Gastrocnemius medialis (tissue), 4 donors: ENCODE data around the gene ZNF613. TPM values are rescaled to one million over a fixed set of nuclear protein-coding genes. Genes with fewer than 3 reads are reported as not detected.
"Not testable (repeated sequence)": the region's sequence is repeated elsewhere in the genome, so short reads cannot be mapped to it uniquely, and the experiment has no call there.

Experiments
- ATAC-seq, 2 donors: fragments of 150-250 bp; one replicate each; pipeline ENCODE4 v1.9.1; 2016
- DNase-seq, 2 donors: peaks; one replicate each; pipeline ENCODE4 v3.0.0-alpha.2; 2019
- H3K27ac ChIP-seq, 4 donors: fragments of 200-600 bp; sonication (generic); 1 replicate in 1 of 4; 2 replicates in 3 of 4; pipeline ENCODE4 v1.5.1; 2016 to 2018; ENCODE audit warnings: mild to moderate bottlenecking in 2 of 4, moderate library complexity in 1 of 4
- H3K27me3 ChIP-seq, 3 donors: fragments of 200-600 bp; sonication (generic) in 2 of 3; 1 replicate in 1 of 3; 2 replicates in 2 of 3; pipeline versions ENCODE4 v1.5.1 to v1.6.0; 2016 to 2019; ENCODE audit warnings: mild to moderate bottlenecking in 1 of 3, moderate library complexity in 1 of 3
- H3K36me3 ChIP-seq, 2 donors: fragments of 200-600 bp; sonication (generic) in 1 of 2; one replicate each; pipeline ENCODE4 v1.5.1; 2017 to 2018
- H3K4me1 ChIP-seq, 2 donors: fragments of 200-600 bp; sonication (generic) in 1 of 2; one replicate each; pipeline ENCODE4 v1.5.1; 2016 to 2017; ENCODE audit warnings: mild to moderate bottlenecking in 2 of 2
- H3K4me3 ChIP-seq, 4 donors: fragments of 200-600 bp; sonication (generic) in 3 of 4; 1 replicate in 1 of 4; 2 replicates in 3 of 4; pipeline ENCODE4 v1.5.1; 2016 to 2019; ENCODE audit warnings: mild to moderate bottlenecking in 2 of 4
- H3K9me3 ChIP-seq, 3 donors: fragments of 200-600 bp; sonication (generic) in 2 of 3; 1 replicate in 1 of 3; 2 replicates in 2 of 3; pipeline ENCODE4 v1.5.1; 2016 to 2019
- POLR2A ChIP-seq, 2 donors: fragments of 450-650 bp; IDR thresholded peaks; one replicate each; pipeline ENCODE4 v1.6.1; 2017; ENCODE audit warnings: antibody characterized with exemption in 2 of 2, mild to moderate bottlenecking in 2 of 2, moderate library complexity in 2 of 2
- in situ Hi-C, 4 donors: fragments of 200-750 bp; cut with MboI; loops; one replicate each; pipeline versions ENCODE4 v1.15.0 to v1.8.0; 2017; ENCODE audit warnings: low sequenced_read_pairs in 4 of 4
- intact Hi-C: fragments of 100-400 bp; cut with DNase I; formaldehyde crosslinking; loops from one replicate; pipeline ENCODE4 v1.15.1; 2023; ENCODE audit warnings: low total_unique reads
- total RNA-seq, 4 donors: library from RNA; depleted of rRNA; stranded (reverse); fragments of >200 nt; gene quantifications; one replicate each; pipeline versions ENCODE4 v1.1.0 to v1.2.3, GENCODE V29; 2016
- TF ChIP-seq, protein P1 (sequence below), 5 experiments: fragments of 450-650 bp in 3 of 5; fragments of 200-600 bp in 2 of 5; sonication (generic) in 2 of 5; IDR thresholded peaks in 4 of 5; conservative IDR thresholded peaks in 1 of 5; 1 replicate in 4 of 5; 2 replicates in 1 of 5; pipeline ENCODE4 v1.5.1; 2016 to 2019; ENCODE audit warnings: antibody characterized with exemption in 5 of 5, mild to moderate bottlenecking in 3 of 5, moderate library complexity in 3 of 5

Gene ZNF613
- total RNA-seq, 4 donors from 2014 or later, result 1.3 to 9.4 (median 3.8) TPM

DNA sequence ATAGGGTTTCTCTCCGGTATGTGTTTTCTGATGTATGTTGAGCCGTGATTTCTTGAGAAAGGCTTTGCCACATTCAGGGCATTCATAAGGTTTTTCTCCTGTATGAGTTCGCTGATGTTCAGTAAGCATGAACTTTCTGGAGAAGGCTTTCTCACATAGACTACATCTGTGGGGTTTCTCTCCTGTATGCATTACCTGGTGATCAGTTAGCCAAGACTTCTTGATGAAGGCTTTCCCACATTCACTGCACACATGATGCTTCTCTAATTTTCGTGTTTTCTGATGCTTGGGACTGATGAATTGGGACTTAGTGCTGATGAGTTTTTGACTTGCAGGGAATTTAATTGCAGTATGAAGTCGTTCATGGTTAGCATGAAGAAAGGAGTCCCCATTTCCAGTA is 38.3 kb downstream of the ZNF613 start:
- no peaks in the 10 kb centered on the region for H3K27me3 ChIP-seq
- no peaks in the 10 kb centered on the region for H3K4me1 ChIP-seq
- no peak overlapping the region for H3K27ac ChIP-seq
- peaks cover 46 to 83% of the 10 kb centered on the region in 2 donors for H3K36me3 ChIP-seq
- peaks cover 10 to 81% (median 16%) of the 10 kb centered on the region in 3 donors for H3K9me3 ChIP-seq
- intact Hi-C loops, result no loop called here
- TF ChIP-seq, protein P1, sequence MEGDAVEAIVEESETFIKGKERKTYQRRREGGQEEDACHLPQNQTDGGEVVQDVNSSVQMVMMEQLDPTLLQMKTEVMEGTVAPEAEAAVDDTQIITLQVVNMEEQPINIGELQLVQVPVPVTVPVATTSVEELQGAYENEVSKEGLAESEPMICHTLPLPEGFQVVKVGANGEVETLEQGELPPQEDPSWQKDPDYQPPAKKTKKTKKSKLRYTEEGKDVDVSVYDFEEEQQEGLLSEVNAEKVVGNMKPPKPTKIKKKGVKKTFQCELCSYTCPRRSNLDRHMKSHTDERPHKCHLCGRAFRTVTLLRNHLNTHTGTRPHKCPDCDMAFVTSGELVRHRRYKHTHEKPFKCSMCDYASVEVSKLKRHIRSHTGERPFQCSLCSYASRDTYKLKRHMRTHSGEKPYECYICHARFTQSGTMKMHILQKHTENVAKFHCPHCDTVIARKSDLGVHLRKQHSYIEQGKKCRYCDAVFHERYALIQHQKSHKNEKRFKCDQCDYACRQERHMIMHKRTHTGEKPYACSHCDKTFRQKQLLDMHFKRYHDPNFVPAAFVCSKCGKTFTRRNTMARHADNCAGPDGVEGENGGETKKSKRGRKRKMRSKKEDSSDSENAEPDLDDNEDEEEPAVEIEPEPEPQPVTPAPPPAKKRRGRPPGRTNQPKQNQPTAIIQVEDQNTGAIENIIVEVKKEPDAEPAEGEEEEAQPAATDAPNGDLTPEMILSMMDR (IDR thresholded peaks at IDR 0.05 in 4 of 5, conservative IDR thresholded peaks at IDR 0.05 in 1 of 5), result no peak
- no peak for TF ChIP-seq POLR2A (IDR thresholded peaks at IDR 0.05)
- peak overlapping the region in 1 of 4 donors; percentile 15 for H3K4me3 ChIP-seq
- in situ Hi-C loops, result no loop called here
- ATAC-seq (no peak), DNase-seq (no peak)

DNA sequence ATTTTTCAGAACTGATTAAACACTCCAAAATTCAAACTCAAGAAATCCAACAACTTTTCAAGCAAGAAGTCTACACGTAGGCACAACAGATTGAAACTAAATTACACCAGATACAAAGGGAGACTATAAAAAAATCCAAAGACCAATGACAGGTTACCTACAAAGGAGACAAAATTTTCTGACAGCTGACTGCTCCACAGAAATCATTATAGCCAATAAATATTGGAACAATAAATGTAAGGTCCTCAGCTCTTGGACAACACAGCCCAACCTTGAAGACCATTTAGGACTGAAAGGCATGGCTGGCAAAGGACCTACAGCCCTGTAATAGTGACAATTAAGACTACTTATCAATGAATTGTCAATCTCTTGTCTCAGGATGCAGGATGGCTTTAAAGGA is 43.4 kb downstream of the ZNF613 start:
- peaks cover 40 to 89% (median 40%) of the 10 kb centered on the region in 3 donors for H3K9me3 ChIP-seq
- no peak for DNase-seq
- TF ChIP-seq, protein P1 (IDR thresholded peaks at IDR 0.05 in 4 of 5, conservative IDR thresholded peaks at IDR 0.05 in 1 of 5), result no peak
- TF ChIP-seq POLR2A (IDR thresholded peaks at IDR 0.05), result no peak
- peaks cover 56 to 100% of the 10 kb centered on the region in 2 donors for H3K36me3 ChIP-seq
- no peaks in the 10 kb centered on the region for H3K4me1 ChIP-seq
- no peaks in the 10 kb centered on the region for H3K27me3 ChIP-seq
- intact Hi-C loops, result no loop called here
- H3K4me3 ChIP-seq, result peak overlapping the region in 1 of 4 donors; percentile 32
- H3K27ac ChIP-seq, result no peak overlapping the region
- in situ Hi-C loops, result no loop called here
- ATAC-seq, result no peak

DNA sequence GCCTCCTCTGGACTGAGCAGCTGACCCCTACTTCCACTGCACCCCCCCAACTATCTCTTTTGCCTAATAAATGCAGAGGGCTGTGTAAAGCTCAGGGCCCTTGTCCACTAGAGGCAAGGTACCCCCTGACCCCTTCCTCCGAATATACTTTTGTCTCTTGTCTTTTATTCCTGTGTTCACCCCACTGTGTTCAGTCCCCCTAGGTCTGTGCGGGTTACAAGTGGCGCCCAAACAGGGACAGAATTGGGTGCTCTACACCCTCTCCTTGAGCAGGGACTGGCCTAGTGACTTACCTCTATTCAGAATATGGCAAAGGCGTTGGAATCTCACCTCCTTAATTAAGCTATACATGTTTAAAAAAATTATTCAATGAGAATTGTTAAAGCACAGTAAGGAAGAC is 44.4 kb downstream of the ZNF613 start:
- intact Hi-C loops, result no loop called here
- H3K36me3 ChIP-seq, result peaks cover 47 to 98% of the 10 kb centered on the region in 2 donors
- DNase-seq (no peak), ATAC-seq (no peak)
- peaks cover 35 to 81% (median 36%) of the 10 kb centered on the region in 3 donors for H3K9me3 ChIP-seq
- in situ Hi-C loops, result no loop called here
- TF ChIP-seq, protein P1 (IDR thresholded peaks at IDR 0.05 in 4 of 5, conservative IDR thresholded peaks at IDR 0.05 in 1 of 5), result no peak
- TF ChIP-seq POLR2A (IDR thresholded peaks at IDR 0.05), result no peak
- no peaks in the 10 kb centered on the region for H3K27me3 ChIP-seq
- no peaks in the 10 kb centered on the region for H3K4me1 ChIP-seq
- H3K4me3 ChIP-seq, result peak overlapping the region in 1 of 4 donors; percentile 32
- H3K27ac ChIP-seq, result no peak overlapping the region

DNA sequence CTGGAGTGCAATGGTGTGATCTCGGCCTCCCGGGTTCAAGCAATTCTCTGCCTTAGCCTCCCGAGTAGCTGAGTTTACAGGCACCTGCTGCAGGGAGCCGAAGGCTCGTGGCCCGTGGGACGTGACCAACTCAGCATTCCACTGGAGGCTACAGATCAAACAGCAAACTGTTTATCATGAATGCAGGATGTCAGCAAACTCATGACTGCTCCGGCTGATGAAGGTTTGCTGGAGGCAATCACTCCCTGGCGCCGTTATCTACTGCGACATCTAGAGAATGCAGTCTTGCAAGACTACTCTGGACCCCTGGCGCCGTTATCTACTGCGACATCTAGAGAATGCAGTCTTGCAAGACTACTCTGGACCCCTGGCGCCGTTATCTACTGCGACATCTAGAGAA is 48.5 kb downstream of the ZNF613 start:
- ATAC-seq, H3K4me1 ChIP-seq, in situ Hi-C loops, intact Hi-C loops, H3K27ac ChIP-seq, H3K27me3 ChIP-seq, DNase-seq: not testable (repeated sequence)
- Histone ChIP-seq H3K4me3 (peak overlapping the region in 1 of 4 donors; percentile 0), H3K9me3 (peaks cover 31 to 71% (median 41%) of the 10 kb centered on the region in 3 donors), H3K36me3 (peaks cover 23 to 85% of the 10 kb centered on the region in 2 donors)

DNA sequence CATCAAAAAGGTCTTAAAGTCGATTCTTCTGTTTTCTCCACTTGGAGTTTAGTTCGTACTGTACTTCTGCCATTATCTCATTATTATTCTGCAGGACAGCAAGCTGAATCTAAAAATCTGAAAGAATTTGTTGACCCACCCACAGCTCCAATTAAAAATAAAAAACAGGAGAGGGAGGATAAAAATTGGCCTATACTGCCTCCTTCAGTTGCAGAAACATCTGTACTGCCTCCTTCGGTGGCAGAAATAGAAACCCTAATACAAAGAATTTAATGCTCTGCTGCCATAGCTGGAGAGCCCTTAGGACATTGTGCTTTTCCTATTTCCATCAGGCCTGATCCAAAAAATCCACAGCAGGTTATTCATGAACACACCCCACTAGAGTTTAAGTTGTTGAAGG is 49.6 kb downstream of the ZNF613 start:
- no peak for DNase-seq
- no peak for ATAC-seq
- in situ Hi-C loops, result no loop called here
- no peaks in the 10 kb centered on the region for H3K27me3 ChIP-seq
- intact Hi-C loops, result no loop called here
- TF ChIP-seq, protein P1 (IDR thresholded peaks at IDR 0.05 in 4 of 5, conservative IDR thresholded peaks at IDR 0.05 in 1 of 5), result no peak
- TF ChIP-seq POLR2A (IDR thresholded peaks at IDR 0.05), result no peak
- peaks cover 20 to 62% (median 37%) of the 10 kb centered on the region in 3 donors for H3K9me3 ChIP-seq
- peaks cover 17 to 82% of the 10 kb centered on the region in 2 donors for H3K36me3 ChIP-seq
- H3K4me3 ChIP-seq, result no peak overlapping the region
- H3K4me1 ChIP-seq, result no peaks in the 10 kb centered on the region
- H3K27ac ChIP-seq, result no peak overlapping the region
